Kidney (tissue), 14 donors: ENCODE results near the gene KCNIP1. TPM values are rescaled to one million over a fixed set of nuclear protein-coding genes. Genes with fewer than 3 reads are reported as not detected.

Experiments used
- DNase-seq, 5 donors: peaks; one replicate each; pipeline ENCODE4 v3.0.0-alpha.2; 2013 to 2020
- FAIRE-seq: peaks from 2 replicates; lab custom pipeline; 2012; peaks lifted over from hg19 to GRCh38; lab: Jason Lieb, UNC
- H3K27ac ChIP-seq, 2 donors: one replicate each; pipeline ENCODE4 v1.7.0; 2013; ENCODE audit warnings: low read depth in 2 of 2, low read length in 2 of 2, inconsistent platforms in 1 of 2
- H3K27me3 ChIP-seq: one replicate; pipeline ENCODE4 v1.7.1; 2013; ENCODE audit warnings: low read length, inconsistent platforms; ENCODE audit not compliant: control insufficient read depth, insufficient read depth
- H3K36me3 ChIP-seq, 3 donors: one replicate each; pipeline versions ENCODE4 v1.7.0 to v1.7.1; 2013; ENCODE audit warnings: low read length in 3 of 3, control low read depth in 1 of 3, inconsistent platforms in 1 of 3; ENCODE audit not compliant: insufficient read depth in 3 of 3, control insufficient read depth in 2 of 3
- H3K4me1 ChIP-seq, 3 donors: one replicate each; pipeline versions ENCODE4 v1.7.0 to v1.7.1; 2013; ENCODE audit warnings: low read length in 3 of 3, inconsistent platforms in 1 of 3, low read depth in 1 of 3; ENCODE audit not compliant: control insufficient read depth in 2 of 3, insufficient read depth in 2 of 3
- H3K4me3 ChIP-seq, 3 donors: one replicate each; pipeline versions ENCODE4 v1.7.0 to v1.8.1; 2013; ENCODE audit warnings: low read length in 3 of 3, control low read depth in 1 of 3, inconsistent platforms in 1 of 3
- H3K9ac ChIP-seq, 3 donors: one replicate each; pipeline versions ENCODE4 v1.7.0 to v1.7.1; 2013; ENCODE audit warnings: low read length in 3 of 3, control low read depth in 1 of 3, inconsistent platforms in 1 of 3
- H3K9me3 ChIP-seq, 3 donors: one replicate each; pipeline versions ENCODE4 v1.7.0 to v1.7.1; 2013; ENCODE audit warnings: low read length in 3 of 3, control low read depth in 1 of 3, inconsistent platforms in 1 of 3; ENCODE audit not compliant: control insufficient read depth in 2 of 3, insufficient read depth in 1 of 3
- intact Hi-C: fragments of 100-400 bp; cut with DNase I; formaldehyde crosslinking; loops from one replicate; pipeline ENCODE4 v1.11.1; 2022
- polyA plus RNA-seq: library from polyadenylated mRNA; stranded (reverse); fragments of 350-450 nt; fragmentation: Illumina TruSeq; extraction: RNeasy Lipid Tissue Mini Kit (QIAGEN cat#74804); gene quantifications from one replicate; pipeline ENCODE4 v1.2.3, GENCODE V29; 2014; ENCODE audit warnings: low read depth, low replicate concordance; ENCODE audit not compliant: insufficient read depth
- total RNA-seq: library from RNA; stranded (reverse); fragmentation: NEBNext Ultra II Directional; extraction: Animal tissue kit (Norgen Biotek cat#: 25700); gene quantifications from one replicate; pipeline ENCODE4 v1.2.1, GENCODE V29; 2021
- TF ChIP-seq, protein P1 (sequence below): IDR thresholded peaks from 3 replicates; pipeline ENCODE4 v1.5.1; 2012; ENCODE audit warnings: mild to moderate bottlenecking, moderate library complexity, borderline replicate concordance; ENCODE audit not compliant: insufficient read depth; ENCODE audit errors: extremely low read depth
- donor health status: control.
- donor health status: control.
- donor health status: control.
- donor health status: control.
- donor health status: control.
- donor health status: DM: yes; HTN: yes; CAD: no.
- donor health status: Normal renal cell carcinoma (clear cell type).

The KCNIP1 gene
- total and polyA plus RNA-seq, 2 donors from 2014 or later = 1.8 to 3.1 TPM

DNA sequence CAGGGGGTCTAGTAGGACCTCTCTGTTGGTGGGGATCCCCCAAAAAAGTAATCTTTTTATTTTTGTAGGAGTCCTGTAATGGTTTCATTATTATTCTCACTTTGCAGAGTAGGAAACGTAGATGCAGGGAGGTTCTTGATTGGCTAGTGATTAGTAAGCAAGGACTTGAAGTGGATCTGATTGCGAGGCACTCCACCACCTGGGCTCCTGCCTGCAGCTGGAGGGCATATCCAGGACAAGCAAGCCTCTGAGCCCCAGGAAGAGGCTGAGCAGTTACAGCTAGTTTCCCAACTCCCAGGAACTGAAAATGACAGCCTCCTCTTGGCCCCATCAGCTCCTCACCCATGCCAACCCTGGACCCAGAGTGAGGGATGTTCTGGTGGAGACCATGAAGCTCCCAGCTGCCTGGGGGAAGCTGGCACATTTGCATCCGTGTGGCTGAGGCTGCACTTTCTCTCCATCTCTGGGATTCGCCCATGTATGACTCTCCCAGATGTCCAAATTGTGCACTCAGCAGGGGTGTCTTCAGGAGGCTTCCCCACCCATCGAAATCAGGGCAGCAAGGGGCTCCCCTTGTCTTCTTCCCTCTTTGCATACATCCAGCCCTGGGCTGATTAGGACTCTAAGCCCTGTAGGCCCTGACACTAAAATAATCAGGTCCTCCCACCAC lies 10.2 kb downstream of the KCNIP1 start:
- Histone ChIP-seq H3K27me3 (no peaks in the 10 kb centered on the region), H3K9me3 (no peaks in the 10 kb centered on the region), H3K36me3 (no peaks in the 10 kb centered on the region), H3K9ac (no peak overlapping the region), H3K4me1 (no peaks in the 10 kb centered on the region), H3K4me3 (no peak overlapping the region), H3K27ac (no peak overlapping the region)
- TF ChIP-seq, protein P1, sequence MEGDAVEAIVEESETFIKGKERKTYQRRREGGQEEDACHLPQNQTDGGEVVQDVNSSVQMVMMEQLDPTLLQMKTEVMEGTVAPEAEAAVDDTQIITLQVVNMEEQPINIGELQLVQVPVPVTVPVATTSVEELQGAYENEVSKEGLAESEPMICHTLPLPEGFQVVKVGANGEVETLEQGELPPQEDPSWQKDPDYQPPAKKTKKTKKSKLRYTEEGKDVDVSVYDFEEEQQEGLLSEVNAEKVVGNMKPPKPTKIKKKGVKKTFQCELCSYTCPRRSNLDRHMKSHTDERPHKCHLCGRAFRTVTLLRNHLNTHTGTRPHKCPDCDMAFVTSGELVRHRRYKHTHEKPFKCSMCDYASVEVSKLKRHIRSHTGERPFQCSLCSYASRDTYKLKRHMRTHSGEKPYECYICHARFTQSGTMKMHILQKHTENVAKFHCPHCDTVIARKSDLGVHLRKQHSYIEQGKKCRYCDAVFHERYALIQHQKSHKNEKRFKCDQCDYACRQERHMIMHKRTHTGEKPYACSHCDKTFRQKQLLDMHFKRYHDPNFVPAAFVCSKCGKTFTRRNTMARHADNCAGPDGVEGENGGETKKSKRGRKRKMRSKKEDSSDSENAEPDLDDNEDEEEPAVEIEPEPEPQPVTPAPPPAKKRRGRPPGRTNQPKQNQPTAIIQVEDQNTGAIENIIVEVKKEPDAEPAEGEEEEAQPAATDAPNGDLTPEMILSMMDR = no peak
- no peak for FAIRE-seq
- intact Hi-C loops = no loop called here
- no peak for DNase-seq

DNA sequence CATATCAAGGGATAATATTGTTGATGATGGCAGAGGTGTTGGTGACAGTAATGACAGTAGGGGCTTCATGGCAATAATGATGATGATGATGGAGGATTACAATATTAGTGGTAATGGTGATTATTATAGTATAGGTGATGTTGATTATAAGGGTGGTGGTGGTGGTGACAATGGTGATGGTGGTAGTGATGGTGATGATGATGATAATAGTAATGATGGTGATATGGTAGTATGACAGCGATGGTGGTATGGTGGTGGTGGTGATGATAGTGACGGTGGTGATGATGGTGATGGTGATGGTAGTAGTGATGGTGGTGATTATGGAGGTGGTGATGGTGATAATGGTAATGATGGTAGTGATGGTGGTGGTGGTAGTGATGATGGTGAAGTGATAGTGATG lies 13.6 kb downstream of the KCNIP1 start:
- no peak for FAIRE-seq
- H3K36me3 ChIP-seq = no peaks in the 10 kb centered on the region

DNA sequence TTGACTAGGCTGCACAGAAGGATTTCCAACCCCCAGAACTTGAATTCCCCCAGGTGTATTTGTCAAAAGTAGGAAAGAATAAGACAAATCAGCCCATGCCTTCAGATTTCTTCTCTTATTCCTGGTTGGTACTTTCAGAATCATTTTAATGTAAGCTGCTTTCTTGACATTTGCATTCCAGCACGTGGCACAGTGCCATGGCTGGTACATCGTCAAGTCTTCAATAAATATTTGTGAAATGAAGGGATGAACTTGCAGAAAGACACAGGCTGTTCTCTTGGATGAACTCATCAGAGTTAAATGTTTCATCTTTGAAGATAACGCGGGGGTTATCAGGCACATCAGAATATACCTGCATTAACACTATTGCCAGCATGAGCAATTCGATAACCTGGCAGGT lies 14.5 kb downstream of the KCNIP1 start:
- H3K9ac ChIP-seq = no peak overlapping the region
- intact Hi-C loops = no loop called here
- H3K4me3 ChIP-seq = no peak overlapping the region
- H3K36me3 ChIP-seq = no peaks in the 10 kb centered on the region
- no peaks in the 10 kb centered on the region for H3K27me3 ChIP-seq
- DNase-seq (no peak), FAIRE-seq (no peak)
- H3K27ac ChIP-seq = no peak overlapping the region
- no peaks in the 10 kb centered on the region for H3K9me3 ChIP-seq
- H3K4me1 ChIP-seq = no peaks in the 10 kb centered on the region
- TF ChIP-seq, protein P1 = no peak

More for the DNA sequence above, 13.6 kb downstream of the KCNIP1 start:
- H3K9ac ChIP-seq = no peak overlapping the region
- H3K27me3 ChIP-seq = no peaks in the 10 kb centered on the region
- TF ChIP-seq, protein P1 = no peak
- H3K27ac ChIP-seq = no peak overlapping the region
- H3K4me3 ChIP-seq = no peak overlapping the region
- no peak for DNase-seq
- H3K4me1 ChIP-seq = no peaks in the 10 kb centered on the region
- intact Hi-C loops = no loop called here
- H3K9me3 ChIP-seq = no peaks in the 10 kb centered on the region
